A549 (cell line): ENCODE data around the gene C17orf113.

Source experiments
- CEBPB ChIP-seq, 2 experiments: fragments of >200 bp in 1 of 2; sonication (Bioruptor Twin) in 1 of 2; formaldehyde crosslinking in 1 of 2; IDR thresholded peaks; 2 replicates each; pipeline ENCODE4 v1.6.1; 2012 to 2016
- CHD2 ChIP-seq: fragments of 150-350 bp; IDR thresholded peaks from 2 replicates; pipeline ENCODE4 v1.6.1; 2014; ENCODE audit warnings: low read length; ENCODE audit not compliant: partially characterized antibody
- CHD4 ChIP-seq: fragments of 200-600 bp; sonication (generic); IDR thresholded peaks from 2 replicates; pipeline ENCODE4 v1.6.1; 2016; ENCODE audit warnings: antibody characterized with exemption, mild to moderate bottlenecking, borderline replicate concordance
- EP300 ChIP-seq, 2 experiments: fragments of >200 bp; sonication (Bioruptor Twin); formaldehyde crosslinking; IDR thresholded peaks; 2 replicates in 1 of 2; 3 replicates in 1 of 2; pipeline ENCODE4 v1.6.1; 2016 to 2017
- JUN ChIP-seq, 2 experiments: fragments of >200 bp; sonication (Bioruptor Twin); formaldehyde crosslinking; IDR thresholded peaks; 2 replicates in 1 of 2; 3 replicates in 1 of 2; pipeline ENCODE4 v1.6.1; 2016 to 2017
- PHF8 ChIP-seq: fragments of 200-600 bp; sonication (generic); IDR thresholded peaks from 2 replicates; pipeline ENCODE4 v1.6.1; 2016; ENCODE audit warnings: low read depth, mild to moderate bottlenecking, antibody characterized with exemption, moderate library complexity, borderline replicate concordance
- POLR2A ChIP-seq: IDR thresholded peaks from 2 replicates; pipeline ENCODE4 v1.6.1; 2012; ENCODE audit warnings: mild to moderate bottlenecking, low read length
- RAD21 ChIP-seq, 2 experiments: fragments of >200 bp in 1 of 2; sonication (Bioruptor Twin) in 1 of 2; formaldehyde crosslinking in 1 of 2; IDR thresholded peaks in 1 of 2; conservative IDR thresholded peaks in 1 of 2; 2 replicates in 1 of 2; 3 replicates in 1 of 2; pipeline ENCODE4 v1.6.1; 2012 to 2018; ENCODE audit warnings: inconsistent platforms in 1 of 2
- SMC3 ChIP-seq: fragments of >200 bp; sonication (Bioruptor Twin); formaldehyde crosslinking; IDR thresholded peaks from 3 replicates; pipeline ENCODE4 v1.6.1; 2018; ENCODE audit warnings: inconsistent platforms
- SREBF2 ChIP-seq: fragments of 450-650 bp; IDR thresholded peaks from 2 replicates; pipeline ENCODE4 v1.6.1; 2014; ENCODE audit warnings: mild to moderate bottlenecking, moderate library complexity
- TF ChIP-seq, protein P1 (sequence below): IDR thresholded peaks from 2 replicates; pipeline ENCODE4 v1.6.1; 2012; ENCODE audit warnings: low read depth, borderline replicate concordance
- TF ChIP-seq, protein P2 (sequence below): fragments of >200 bp; sonication (Bioruptor Twin); formaldehyde crosslinking; IDR thresholded peaks from 3 replicates; pipeline ENCODE4 v1.5.1; 2016
- TF ChIP-seq, protein P3 (sequence below): IDR thresholded peaks from 2 replicates; pipeline ENCODE4 v1.6.1; 2012
- TF ChIP-seq, protein P4 (sequence below): fragments of 250-450 bp; sonication (Bioruptor Pico); IDR thresholded peaks from 2 replicates; pipeline ENCODE4 v1.5.0; 2021; ENCODE audit warnings: mild to moderate bottlenecking, moderate library complexity, borderline replicate concordance

DNA sequence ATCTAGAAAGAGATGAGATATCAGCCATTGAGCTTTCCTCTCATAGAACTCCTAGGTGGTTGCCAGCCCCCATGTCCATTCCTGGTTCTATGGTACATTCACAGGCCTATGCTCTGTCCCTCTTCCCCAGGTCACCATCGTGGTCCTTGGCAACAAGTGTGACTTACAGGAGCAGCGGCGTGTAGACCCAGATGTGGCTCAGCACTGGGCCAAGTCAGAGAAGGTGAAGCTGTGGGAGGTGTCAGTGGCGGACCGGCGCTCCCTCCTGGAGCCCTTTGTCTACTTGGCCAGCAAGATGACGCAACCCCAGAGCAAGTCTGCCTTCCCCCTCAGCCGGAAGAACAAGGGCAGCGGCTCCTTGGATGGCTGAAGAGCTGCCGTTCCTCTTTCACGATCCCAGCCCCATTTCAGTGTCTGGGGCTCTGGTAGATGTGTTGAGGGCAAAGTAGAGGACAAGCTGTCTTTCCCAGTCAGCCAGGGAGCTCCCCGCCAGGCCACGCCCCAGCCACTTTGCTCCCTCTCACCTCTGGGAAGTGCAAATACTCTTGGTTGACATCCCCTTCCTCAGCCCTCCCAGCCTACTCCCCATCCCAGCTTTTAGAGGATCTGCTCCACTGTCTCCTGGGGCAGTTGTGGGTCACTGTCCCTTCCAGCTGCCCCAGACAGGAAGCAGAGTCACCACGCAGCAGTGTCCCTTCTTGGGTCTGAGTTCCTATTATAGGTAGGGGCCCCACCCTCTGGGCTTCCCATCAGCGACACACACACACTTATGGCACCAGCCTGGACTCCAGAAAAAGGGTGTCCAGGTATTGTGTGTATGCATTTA lies 26.7 kb downstream of the C17orf113 start:
- TF ChIP-seq, protein P1, sequence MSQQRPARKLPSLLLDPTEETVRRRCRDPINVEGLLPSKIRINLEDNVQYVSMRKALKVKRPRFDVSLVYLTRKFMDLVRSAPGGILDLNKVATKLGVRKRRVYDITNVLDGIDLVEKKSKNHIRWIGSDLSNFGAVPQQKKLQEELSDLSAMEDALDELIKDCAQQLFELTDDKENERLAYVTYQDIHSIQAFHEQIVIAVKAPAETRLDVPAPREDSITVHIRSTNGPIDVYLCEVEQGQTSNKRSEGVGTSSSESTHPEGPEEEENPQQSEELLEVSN = no peak
- TF ChIP-seq JUN (IDR thresholded peaks at IDR 0.05) = no peak
- TF ChIP-seq, protein P2, sequence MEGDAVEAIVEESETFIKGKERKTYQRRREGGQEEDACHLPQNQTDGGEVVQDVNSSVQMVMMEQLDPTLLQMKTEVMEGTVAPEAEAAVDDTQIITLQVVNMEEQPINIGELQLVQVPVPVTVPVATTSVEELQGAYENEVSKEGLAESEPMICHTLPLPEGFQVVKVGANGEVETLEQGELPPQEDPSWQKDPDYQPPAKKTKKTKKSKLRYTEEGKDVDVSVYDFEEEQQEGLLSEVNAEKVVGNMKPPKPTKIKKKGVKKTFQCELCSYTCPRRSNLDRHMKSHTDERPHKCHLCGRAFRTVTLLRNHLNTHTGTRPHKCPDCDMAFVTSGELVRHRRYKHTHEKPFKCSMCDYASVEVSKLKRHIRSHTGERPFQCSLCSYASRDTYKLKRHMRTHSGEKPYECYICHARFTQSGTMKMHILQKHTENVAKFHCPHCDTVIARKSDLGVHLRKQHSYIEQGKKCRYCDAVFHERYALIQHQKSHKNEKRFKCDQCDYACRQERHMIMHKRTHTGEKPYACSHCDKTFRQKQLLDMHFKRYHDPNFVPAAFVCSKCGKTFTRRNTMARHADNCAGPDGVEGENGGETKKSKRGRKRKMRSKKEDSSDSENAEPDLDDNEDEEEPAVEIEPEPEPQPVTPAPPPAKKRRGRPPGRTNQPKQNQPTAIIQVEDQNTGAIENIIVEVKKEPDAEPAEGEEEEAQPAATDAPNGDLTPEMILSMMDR = no peak
- no peak for TF ChIP-seq SREBF2
- TF ChIP-seq EP300 (IDR thresholded peaks at IDR 0.05) = no peak
- TF ChIP-seq, protein P3, sequence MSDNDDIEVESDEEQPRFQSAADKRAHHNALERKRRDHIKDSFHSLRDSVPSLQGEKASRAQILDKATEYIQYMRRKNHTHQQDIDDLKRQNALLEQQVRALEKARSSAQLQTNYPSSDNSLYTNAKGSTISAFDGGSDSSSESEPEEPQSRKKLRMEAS = no peak
- no peak for TF ChIP-seq RAD21 (conservative IDR thresholded peaks at IDR 0.05 in 1 of 2, IDR thresholded peaks at IDR 0.05 in 1 of 2)
- TF ChIP-seq POLR2A = no peak
- no peak for TF ChIP-seq SMC3
- TF ChIP-seq CEBPB (IDR thresholded peaks at IDR 0.05) = peak in 1 of 2 experiments; percentile 78; a peak in 2 of 4 replicates
- no peak for TF ChIP-seq PHF8
- no peak for TF ChIP-seq CHD4
- TF ChIP-seq, protein P4, sequence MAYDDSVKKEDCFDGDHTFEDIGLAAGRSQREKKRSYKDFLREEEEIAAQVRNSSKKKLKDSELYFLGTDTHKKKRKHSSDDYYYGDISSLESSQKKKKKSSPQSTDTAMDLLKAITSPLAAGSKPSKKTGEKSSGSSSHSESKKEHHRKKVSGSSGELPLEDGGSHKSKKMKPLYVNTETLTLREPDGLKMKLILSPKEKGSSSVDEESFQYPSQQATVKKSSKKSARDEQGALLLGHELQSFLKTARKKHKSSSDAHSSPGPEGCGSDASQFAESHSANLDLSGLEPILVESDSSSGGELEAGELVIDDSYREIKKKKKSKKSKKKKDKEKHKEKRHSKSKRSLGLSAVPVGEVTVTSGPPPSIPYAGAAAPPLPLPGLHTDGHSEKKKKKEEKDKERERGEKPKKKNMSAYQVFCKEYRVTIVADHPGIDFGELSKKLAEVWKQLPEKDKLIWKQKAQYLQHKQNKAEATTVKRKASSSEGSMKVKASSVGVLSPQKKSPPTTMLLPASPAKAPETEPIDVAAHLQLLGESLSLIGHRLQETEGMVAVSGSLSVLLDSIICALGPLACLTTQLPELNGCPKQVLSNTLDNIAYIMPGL (CRISPR knock-in tag) = no peak
- TF ChIP-seq CHD2 = no peak
